ENCODE data around the gene RFX7.

GRCh38 chr15:56148064-56148463 lies 95.6 kb downstream of the RFX7 start:
- TF ChIP-seq CTCF (IDR thresholded peaks at IDR 0.05; ENCODE audit: low read depth, low read length, poor library complexity, severe bottlenecking), result no peak
- TF ChIP-seq EZH2phosphoT487 (IDR thresholded peaks at IDR 0.05; ENCODE audit: borderline replicate concordance, low read length), result no peak

Data from DOHH2 (cell line).